HG03354 (cell line): ENCODE results near the gene BAG1.

Source experiments
- ATAC-seq: cut with Tn5 transposase; IDR thresholded peaks from one replicate; pipeline ENCODE4 v1.9.1; 2021; ENCODE audit warnings: mild to moderate bottlenecking; ENCODE audit not compliant: unreplicated experiment, poor library complexity, severe bottlenecking

Gene BAG1

GRCh38 chr9:33222031-33222430 lies 42.5 kb downstream of the BAG1 start:
- ATAC-seq = no peak

GRCh38 chr9:33221568-33221884 lies 43.0 kb downstream of the BAG1 start:
- no peak for ATAC-seq

DNA sequence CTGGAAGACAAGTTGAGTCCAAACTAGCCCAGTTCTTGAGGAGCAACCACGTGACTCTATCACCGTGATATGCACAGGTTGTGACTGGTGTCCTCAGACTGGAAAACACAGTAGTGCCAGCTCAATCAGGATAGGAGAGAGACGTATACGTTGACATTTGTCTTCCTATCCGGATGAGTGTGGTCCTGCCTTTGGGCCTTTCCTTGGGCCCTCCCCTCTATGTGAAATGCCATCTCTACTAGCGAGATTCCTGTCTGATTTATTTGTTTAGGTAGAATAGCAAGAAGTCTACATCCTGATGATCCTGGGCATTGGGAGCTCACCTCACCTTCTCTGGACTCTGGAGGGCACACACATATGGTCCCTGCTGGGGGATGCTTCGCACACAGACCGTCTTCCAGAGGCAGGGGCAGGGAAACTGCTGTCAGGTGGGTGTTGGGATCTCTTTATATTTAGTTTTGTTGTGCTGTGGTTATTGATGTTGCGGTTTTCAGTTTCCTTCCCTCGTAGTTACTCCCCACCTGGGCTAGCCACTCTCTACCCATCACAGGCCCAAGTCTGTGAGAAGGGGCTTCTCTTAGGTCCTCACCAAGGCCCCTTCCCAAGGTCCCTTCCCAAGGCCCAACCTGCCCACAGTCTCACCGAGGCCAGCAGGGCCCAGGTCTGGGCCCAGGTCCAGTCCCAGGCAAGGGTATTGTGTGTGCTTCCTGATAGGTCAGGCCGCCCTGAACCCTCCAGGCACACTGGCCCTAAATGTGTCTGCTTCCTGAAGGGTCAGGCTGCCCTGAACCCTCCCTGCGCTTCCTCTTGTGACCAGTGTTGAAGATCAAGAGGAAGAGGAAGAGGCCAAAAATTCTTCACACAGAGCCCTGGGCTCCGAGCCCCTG lies 43.6 kb downstream of the BAG1 start:
- no peak for ATAC-seq

GRCh38 chr9:33211695-33212393 lies 52.7 kb downstream of the BAG1 start:
- ATAC-seq = no peak

GRCh38 chr9:33210006-33210715 lies 54.3 kb downstream of the BAG1 start:
- ATAC-seq = no peak

DNA sequence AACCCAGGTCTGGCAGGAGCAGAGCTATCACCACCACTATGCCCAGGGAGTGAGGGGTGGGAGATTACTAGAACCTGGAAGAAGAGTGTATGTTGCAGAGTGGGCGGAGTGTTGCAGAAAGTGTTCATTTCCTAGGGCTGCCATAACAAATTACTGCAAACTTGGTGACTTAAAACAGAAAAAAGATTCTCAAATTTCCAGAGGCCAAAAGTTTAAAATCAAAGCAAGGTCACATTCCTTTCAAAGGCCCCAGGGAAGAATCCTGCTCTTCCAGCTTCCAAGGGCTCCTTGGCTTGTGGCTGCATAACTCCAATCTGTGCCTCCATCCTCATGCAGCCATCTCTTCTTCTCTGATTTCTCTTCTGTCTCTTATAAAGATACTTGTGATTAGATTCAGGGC lies 55.1 kb downstream of the BAG1 start:
- no peak for ATAC-seq

- peak; percentile 100 for ATAC-seq
These were observed 61.8 kb downstream of the BAG1 start for GRCh38 chr9:33202552-33203201.
